Adrenal gland (tissue), 5 donors: ENCODE measurements around the gene RPL13.

Experiments
- CTCF ChIP-seq, 6 experiments: fragments of 450-650 bp in 4 of 6; fragments of 200-600 bp in 2 of 6; sonication (generic) in 1 of 6; IDR thresholded peaks; 1 replicate in 5 of 6; 2 replicates in 1 of 6; pipeline versions ENCODE4 v1.5.1 to v1.8.0; 2016 to 2021; ENCODE audit warnings: antibody characterized with exemption in 6 of 6, mild to moderate bottlenecking in 2 of 6, moderate library complexity in 1 of 6
- POLR2A ChIP-seq, 2 donors: fragments of 450-650 bp; IDR thresholded peaks; one replicate each; pipeline ENCODE4 v1.6.1; 2017; ENCODE audit warnings: antibody characterized with exemption in 2 of 2, mild to moderate bottlenecking in 2 of 2, moderate library complexity in 1 of 2
- donor health status: DM: no; HTN: no; CAD: no.

- no peak for TF ChIP-seq POLR2A (IDR thresholded peaks at IDR 0.05)
- no peak for TF ChIP-seq CTCF (IDR thresholded peaks at IDR 0.05)
Measured at GRCh38 chr16:89581861-89582563, 21.5 kb downstream of the RPL13 start.
